Measurements from ENCODE around the gene CXCL17.

CXCL17 gene

DNA sequence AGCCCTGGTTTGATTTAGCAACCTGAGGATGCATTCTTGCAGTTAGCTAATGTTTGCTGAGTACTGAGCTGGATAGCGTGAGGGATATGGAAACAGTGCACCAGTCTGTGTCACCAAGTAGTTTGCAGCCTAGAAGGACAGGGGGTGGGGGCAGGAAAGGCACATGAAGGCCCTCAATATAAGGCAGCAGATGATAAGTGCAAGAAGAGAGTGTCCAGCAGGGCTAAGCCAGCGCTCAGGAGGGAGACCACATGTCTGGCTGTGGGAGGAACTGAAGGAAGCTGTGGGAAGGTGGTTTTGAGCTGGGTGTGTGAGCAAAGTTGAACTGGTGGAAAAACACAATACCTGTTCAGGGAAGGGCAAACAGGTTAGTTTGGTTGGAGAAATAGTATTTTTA lies 1.7 kb downstream of the CXCL17 start:
- TF ChIP-seq, protein P1, sequence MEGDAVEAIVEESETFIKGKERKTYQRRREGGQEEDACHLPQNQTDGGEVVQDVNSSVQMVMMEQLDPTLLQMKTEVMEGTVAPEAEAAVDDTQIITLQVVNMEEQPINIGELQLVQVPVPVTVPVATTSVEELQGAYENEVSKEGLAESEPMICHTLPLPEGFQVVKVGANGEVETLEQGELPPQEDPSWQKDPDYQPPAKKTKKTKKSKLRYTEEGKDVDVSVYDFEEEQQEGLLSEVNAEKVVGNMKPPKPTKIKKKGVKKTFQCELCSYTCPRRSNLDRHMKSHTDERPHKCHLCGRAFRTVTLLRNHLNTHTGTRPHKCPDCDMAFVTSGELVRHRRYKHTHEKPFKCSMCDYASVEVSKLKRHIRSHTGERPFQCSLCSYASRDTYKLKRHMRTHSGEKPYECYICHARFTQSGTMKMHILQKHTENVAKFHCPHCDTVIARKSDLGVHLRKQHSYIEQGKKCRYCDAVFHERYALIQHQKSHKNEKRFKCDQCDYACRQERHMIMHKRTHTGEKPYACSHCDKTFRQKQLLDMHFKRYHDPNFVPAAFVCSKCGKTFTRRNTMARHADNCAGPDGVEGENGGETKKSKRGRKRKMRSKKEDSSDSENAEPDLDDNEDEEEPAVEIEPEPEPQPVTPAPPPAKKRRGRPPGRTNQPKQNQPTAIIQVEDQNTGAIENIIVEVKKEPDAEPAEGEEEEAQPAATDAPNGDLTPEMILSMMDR (IDR thresholded peaks at IDR 0.05; ENCODE audit: insufficient read depth, low read length) = no peak
- TF ChIP-seq SPI1 (IDR thresholded peaks at IDR 0.05; ENCODE audit: borderline replicate concordance, low read depth) (peak; percentile 59; the same call in 1 of the 2 replicates), POLR2AphosphoS5 (IDR thresholded peaks at IDR 0.05; ENCODE audit: low read depth) (no peak)
- TF ChIP-seq, protein P2, sequence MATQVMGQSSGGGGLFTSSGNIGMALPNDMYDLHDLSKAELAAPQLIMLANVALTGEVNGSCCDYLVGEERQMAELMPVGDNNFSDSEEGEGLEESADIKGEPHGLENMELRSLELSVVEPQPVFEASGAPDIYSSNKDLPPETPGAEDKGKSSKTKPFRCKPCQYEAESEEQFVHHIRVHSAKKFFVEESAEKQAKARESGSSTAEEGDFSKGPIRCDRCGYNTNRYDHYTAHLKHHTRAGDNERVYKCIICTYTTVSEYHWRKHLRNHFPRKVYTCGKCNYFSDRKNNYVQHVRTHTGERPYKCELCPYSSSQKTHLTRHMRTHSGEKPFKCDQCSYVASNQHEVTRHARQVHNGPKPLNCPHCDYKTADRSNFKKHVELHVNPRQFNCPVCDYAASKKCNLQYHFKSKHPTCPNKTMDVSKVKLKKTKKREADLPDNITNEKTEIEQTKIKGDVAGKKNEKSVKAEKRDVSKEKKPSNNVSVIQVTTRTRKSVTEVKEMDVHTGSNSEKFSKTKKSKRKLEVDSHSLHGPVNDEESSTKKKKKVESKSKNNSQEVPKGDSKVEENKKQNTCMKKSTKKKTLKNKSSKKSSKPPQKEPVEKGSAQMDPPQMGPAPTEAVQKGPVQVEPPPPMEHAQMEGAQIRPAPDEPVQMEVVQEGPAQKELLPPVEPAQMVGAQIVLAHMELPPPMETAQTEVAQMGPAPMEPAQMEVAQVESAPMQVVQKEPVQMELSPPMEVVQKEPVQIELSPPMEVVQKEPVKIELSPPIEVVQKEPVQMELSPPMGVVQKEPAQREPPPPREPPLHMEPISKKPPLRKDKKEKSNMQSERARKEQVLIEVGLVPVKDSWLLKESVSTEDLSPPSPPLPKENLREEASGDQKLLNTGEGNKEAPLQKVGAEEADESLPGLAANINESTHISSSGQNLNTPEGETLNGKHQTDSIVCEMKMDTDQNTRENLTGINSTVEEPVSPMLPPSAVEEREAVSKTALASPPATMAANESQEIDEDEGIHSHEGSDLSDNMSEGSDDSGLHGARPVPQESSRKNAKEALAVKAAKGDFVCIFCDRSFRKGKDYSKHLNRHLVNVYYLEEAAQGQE (IDR thresholded peaks at IDR 0.05; ENCODE audit: insufficient replicate concordance, low read depth) = peak; percentile 10
- peak in 1 of 2 experiments; percentile 58 for DNase-seq (ENCODE audit: low read depth in 1 of 2, low spot score in 1 of 2)
- Histone ChIP-seq H3K27ac (replicated peaks) (no peak overlapping the region), H3K27me3 (ENCODE audit: insufficient read depth, poor library complexity, severe bottlenecking) (no peaks in the 10 kb centered on the region), H3K4me3 (replicated peaks; ENCODE audit: insufficient read depth, low read length) (no peak overlapping the region)

DNA sequence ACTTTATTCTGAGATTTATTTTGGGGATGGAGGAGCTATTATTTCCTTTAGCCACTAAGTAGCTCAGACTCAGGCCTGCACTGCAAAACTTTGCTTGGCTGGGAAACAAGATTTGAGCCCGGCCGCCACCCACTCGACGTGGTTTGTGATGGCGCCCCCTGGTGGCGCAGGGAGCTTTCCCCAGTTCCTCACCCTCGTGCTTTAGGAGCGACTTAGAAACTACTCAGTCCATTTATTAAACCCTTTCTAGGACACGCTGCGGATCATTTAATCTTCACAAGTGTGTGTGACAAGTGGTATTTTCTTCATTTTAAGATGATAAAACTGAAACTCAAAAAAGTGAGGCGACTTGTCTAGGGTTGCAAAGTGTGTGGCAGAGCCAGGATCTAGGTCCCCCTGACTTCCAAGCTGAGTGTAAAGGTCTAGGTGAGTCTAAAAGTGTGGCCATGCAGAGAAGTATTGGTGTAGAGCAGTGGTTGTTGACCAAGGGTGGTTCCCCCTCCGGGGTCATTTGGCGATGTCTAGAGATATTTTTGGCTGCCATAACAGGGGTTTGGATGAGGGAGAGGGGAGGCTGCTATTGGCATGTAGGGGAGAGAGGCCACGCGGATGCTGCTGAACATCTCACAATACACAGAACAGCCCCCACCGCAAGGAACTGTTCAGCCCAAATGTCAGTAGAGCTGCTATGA lies 2.2 kb downstream of the CXCL17 start:
- H3K4me3 ChIP-seq (replicated peaks; ENCODE audit: insufficient read depth, low read length) = no peak overlapping the region
- DNase-seq (ENCODE audit: low read depth in 1 of 2, low spot score in 1 of 2) = peak in 1 of 2 experiments; percentile 74

DNA sequence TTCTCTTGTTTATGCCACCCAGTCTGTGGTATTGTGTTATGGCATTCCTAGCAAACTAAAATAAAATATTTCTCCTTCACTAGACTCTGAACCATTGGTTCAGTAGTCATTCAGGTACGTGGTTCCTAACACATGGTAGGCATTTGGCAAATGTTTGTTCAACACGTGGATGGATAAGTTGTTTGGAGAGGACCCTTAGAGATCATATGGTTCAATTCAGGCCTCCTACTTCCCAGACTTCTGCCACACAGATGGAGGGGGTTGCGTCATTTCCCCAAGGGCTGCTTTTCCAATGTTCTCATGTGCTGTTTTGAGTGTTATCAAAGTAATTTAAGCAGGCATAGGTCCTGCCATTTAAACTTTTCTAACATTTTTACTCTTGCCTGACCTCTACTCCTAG lies 6.7 kb downstream of the CXCL17 start:
- TF ChIP-seq, protein P2 (IDR thresholded peaks at IDR 0.05; ENCODE audit: insufficient replicate concordance, low read depth) = no peak
- TF ChIP-seq, protein P1 (IDR thresholded peaks at IDR 0.05; ENCODE audit: insufficient read depth, low read length) = no peak
- TF ChIP-seq POLR2AphosphoS5 (IDR thresholded peaks at IDR 0.05; ENCODE audit: low read depth) (no peak), GABPA (IDR thresholded peaks at IDR 0.05; ENCODE audit: low read depth) (no peak), SPI1 (IDR thresholded peaks at IDR 0.05; ENCODE audit: borderline replicate concordance, low read depth) (no peak)
- H3K4me3 ChIP-seq (replicated peaks; ENCODE audit: insufficient read depth, low read length) = no peak overlapping the region
- no peak overlapping the region for H3K27ac ChIP-seq (replicated peaks)
- no peak for DNase-seq (ENCODE audit: low read depth in 1 of 2, low spot score in 1 of 2)
- no peaks in the 10 kb centered on the region for H3K27me3 ChIP-seq (ENCODE audit: insufficient read depth, poor library complexity, severe bottlenecking)

More for the DNA sequence above, 2.2 kb downstream of the CXCL17 start:
- H3K27me3 ChIP-seq (ENCODE audit: insufficient read depth, poor library complexity, severe bottlenecking) = no peaks in the 10 kb centered on the region
- TF ChIP-seq SPI1 (IDR thresholded peaks at IDR 0.05; ENCODE audit: borderline replicate concordance, low read depth) (peak; percentile 49; the same call in 1 of the 2 replicates), GABPA (IDR thresholded peaks at IDR 0.05; ENCODE audit: low read depth) (no peak), POLR2AphosphoS5 (IDR thresholded peaks at IDR 0.05; ENCODE audit: low read depth) (no peak)
- TF ChIP-seq, protein P2 (IDR thresholded peaks at IDR 0.05; ENCODE audit: insufficient replicate concordance, low read depth) = no peak
- TF ChIP-seq, protein P1 (IDR thresholded peaks at IDR 0.05; ENCODE audit: insufficient read depth, low read length) = peak; percentile 79
- no peak overlapping the region for H3K27ac ChIP-seq (replicated peaks)
